ENCODE measurements around the gene POLN.

DNA sequence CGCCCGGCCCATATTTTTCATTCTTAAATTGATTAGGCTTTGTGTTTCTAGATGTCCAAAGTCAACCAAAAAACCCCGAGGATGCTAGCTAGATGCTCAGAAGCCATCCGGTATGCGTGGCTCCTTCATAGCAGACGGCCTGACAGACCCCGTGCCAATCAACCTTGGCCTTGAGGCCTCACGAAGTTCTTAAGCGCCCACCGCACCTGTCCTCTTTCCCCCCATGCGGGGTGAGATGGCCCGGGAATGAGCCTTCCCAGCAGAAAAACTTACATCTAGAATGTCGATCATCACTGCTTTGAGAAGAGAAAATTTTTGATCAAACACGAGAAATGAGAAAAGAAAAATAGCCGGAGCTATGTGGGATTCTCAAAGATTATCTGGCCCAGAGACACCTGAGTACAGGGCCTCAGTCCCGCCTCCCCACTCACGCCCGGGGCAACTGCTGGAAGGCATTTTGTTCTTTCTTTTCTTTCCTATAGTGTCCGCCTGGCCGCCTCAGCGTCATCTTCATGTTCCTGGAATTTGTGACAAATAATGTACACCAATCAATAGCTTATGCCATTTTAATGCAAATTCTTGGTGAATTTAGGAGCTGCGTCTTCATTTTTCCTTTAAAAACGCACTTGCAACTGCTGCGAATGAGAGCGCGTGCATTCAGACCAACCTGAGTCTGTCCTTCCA lies 184.4 kb downstream of the POLN start:
- TF ChIP-seq SMAD3 (CRISPR knock-in tag; IDR thresholded peaks at IDR 0.05; ENCODE audit: borderline replicate concordance): no peak
- TF ChIP-seq, protein P1, sequence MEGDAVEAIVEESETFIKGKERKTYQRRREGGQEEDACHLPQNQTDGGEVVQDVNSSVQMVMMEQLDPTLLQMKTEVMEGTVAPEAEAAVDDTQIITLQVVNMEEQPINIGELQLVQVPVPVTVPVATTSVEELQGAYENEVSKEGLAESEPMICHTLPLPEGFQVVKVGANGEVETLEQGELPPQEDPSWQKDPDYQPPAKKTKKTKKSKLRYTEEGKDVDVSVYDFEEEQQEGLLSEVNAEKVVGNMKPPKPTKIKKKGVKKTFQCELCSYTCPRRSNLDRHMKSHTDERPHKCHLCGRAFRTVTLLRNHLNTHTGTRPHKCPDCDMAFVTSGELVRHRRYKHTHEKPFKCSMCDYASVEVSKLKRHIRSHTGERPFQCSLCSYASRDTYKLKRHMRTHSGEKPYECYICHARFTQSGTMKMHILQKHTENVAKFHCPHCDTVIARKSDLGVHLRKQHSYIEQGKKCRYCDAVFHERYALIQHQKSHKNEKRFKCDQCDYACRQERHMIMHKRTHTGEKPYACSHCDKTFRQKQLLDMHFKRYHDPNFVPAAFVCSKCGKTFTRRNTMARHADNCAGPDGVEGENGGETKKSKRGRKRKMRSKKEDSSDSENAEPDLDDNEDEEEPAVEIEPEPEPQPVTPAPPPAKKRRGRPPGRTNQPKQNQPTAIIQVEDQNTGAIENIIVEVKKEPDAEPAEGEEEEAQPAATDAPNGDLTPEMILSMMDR (IDR thresholded peaks at IDR 0.05): no peak
- no peak for TF ChIP-seq ATF1 (CRISPR knock-in tag; IDR thresholded peaks at IDR 0.05)
- TF ChIP-seq ESRRA (CRISPR knock-in tag; IDR thresholded peaks at IDR 0.05; ENCODE audit: borderline replicate concordance): no peak
- TF ChIP-seq CREM (CRISPR knock-in tag; IDR thresholded peaks at IDR 0.05): no peak
- TF ChIP-seq USF2 (CRISPR knock-in tag; IDR thresholded peaks at IDR 0.05): no peak
- TF ChIP-seq FOXK1 (CRISPR knock-in tag; IDR thresholded peaks at IDR 0.05): no peak
- TF ChIP-seq E2F5 (CRISPR knock-in tag; IDR thresholded peaks at IDR 0.05): no peak

Data from WTC11 (cell line).